GM21381 (cell line): Measurements from ENCODE around the gene C1orf87.

Experiments
- ATAC-seq: cut with Tn5 transposase; IDR thresholded peaks from one replicate; pipeline ENCODE4 v1.9.1; 2021; ENCODE audit warnings: mild to moderate bottlenecking, moderate library complexity; ENCODE audit not compliant: unreplicated experiment

The C1orf87 gene

GRCh38 chr1:60073605-60074278, at the start of gene C1orf87:
Gene C1orf87 (minus strand): TSS chr1:60073770. CDS start chr1:60072643, 1,127 bp downstream.
- ATAC-seq: no peak

DNA sequence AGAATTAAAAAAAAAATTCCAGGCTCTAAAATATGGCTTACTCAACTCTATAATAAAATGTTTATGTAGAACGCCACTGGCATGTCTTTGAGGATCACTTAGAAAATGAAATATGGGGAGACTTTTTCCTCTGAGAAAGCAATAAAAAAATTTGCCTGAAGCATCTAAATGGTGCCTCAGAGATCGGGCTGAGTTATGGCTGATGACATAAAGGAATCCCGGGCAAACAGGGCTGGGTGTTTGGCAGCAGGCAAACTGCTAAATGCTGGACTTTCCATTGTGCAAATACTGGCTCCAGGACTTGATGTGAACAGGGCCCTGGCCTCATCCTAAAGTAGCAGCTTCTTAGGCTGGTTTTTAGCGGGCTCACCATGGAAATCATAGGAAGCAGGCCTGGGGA, 44.5 kb upstream of the C1orf87 start:
- no peak for ATAC-seq

GRCh38 chr1:60114745-60115318, 41.3 kb upstream of the C1orf87 start:
- no peak for ATAC-seq

DNA sequence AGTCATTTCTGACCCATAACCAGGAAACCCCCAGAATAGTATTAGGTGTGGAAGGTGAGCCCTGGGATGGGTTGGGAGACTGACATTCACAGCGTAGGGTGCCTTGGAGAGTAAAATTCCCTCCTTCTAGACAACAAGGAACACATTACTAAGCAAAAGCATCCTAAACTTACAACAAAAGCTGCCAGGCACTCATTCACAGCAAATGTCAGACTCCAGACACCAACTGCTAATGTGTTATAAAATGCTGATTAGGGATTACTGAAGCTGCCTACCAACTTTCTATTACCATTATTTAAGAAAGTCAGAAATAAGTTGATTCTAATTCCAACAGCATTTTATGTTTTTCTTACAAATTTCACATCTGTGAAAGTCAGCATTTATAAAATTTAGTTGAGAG, 40.0 kb upstream of the C1orf87 start:
- ATAC-seq: no peak

DNA sequence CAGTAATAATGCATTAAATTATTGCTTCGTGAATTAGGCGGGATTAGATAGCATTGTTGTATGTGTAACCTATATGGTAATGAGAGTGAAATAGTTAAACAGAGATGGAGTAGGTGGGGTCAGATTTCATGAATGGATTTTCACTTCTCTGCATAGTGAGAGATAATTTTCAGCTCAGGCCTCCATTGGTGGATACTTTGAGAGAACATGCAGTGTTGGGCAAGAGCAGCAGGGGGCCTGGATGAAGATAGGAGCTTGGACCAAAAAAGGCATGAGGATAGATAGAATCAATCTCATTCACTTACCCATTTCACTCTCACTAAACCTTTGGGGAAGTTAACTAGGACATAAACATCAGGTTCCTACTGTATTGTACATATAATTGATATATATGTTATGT, 39.5 kb upstream of the C1orf87 start:
- no peak for ATAC-seq

DNA sequence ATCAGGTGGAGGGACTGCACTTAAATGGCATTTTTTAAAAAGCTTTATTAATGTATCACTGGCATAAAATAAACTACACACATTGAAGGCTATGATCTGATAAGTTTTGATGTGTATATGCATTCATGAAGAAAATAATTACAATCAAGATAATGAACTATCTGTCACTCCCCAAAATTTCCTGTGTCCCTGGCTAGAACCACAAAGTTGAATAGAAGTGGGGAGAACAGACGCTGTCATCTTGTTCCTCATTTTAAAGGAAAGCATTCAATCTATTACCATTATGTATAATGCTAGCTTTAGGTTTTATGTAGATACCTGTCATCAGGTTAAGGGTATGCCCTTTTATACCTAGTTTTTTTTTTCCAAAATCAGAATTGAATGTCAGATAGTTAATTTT, 38.1 kb upstream of the C1orf87 start:
- no peak for ATAC-seq

DNA sequence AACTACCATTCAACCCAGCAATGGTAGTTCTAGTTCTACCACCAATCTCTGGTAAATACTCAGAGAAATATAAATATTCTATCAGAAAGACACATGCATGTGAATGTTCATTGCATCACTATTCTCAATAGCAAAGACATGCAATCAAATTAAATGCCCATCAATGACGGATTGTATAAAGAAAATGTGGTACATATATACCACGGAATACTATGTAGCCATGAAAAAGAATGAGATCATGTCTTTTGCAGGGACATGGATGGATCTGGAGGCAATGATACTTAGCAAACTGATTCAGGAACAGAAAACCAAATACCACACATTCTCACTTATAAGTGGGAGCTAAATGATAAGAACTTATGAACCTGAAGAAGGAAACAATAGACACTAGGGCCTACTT, 37.5 kb upstream of the C1orf87 start:
- ATAC-seq: no peak

GRCh38 chr1:60108196-60108595, 34.6 kb upstream of the C1orf87 start:
- no peak for ATAC-seq

- ATAC-seq: no peak
Measured at GRCh38 chr1:60103186-60103585, 29.6 kb upstream of the C1orf87 start.

DNA sequence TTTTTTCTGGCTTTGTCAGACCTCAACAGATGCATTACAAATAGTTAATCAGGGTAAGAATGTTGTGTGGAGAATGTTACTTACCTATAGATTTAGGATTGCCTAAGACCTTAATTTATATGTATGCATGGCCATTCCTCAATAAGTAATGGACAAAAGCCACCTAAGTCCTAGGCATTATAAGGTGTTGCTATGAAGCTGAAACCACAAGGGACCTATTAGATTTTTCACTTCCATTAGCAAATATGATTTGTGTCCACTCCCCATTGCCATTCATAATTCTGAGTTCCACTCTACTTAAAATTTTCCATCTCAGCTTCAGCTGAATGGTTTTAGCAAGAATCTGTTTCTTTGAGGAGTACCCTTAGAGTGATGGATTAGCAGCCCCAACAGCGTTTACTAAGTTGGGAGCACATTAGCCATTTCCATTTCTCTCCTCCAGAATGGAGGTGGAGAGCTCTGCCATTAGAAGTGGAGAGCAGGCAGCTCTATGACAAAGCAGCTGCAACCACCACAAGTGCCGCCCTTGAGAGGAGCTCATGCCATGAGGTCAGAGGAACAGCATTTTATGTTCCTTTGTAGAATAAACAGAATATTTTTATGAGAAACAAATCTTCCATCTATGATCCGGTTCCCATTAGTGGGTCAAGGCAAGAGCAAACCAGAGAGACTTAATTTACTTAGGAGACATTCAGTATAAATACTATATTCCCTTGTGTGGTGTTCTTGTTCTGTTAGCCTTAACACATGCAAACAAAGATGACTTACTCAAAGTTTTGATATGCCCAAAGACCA, 28.9 kb upstream of the C1orf87 start:
- no peak for ATAC-seq

DNA sequence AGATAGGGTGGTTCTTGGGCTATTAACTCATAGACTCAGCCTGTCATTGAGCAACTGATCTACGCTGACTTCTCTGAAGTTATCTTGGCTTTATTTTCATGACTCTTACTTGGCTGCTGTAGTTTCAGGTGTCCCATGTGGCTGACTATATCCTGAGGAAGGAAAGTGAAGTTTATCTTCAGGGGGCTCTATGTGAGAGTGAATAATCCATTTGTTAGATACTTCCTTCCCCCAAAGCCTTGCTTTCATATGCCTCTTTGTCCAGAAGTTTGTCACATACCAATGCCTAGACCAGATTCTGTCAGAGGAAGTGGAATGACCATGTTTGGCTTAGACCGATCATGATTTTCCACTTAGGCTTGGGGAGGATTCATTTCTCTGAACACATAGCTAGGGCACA, 27.9 kb upstream of the C1orf87 start:
- no peak for ATAC-seq

- ATAC-seq: no peak
Measured at GRCh38 chr1:60091195-60091715, 17.7 kb upstream of the C1orf87 start.

- no peak for ATAC-seq
Measured at GRCh38 chr1:60090655-60091054, 17.1 kb upstream of the C1orf87 start.

DNA sequence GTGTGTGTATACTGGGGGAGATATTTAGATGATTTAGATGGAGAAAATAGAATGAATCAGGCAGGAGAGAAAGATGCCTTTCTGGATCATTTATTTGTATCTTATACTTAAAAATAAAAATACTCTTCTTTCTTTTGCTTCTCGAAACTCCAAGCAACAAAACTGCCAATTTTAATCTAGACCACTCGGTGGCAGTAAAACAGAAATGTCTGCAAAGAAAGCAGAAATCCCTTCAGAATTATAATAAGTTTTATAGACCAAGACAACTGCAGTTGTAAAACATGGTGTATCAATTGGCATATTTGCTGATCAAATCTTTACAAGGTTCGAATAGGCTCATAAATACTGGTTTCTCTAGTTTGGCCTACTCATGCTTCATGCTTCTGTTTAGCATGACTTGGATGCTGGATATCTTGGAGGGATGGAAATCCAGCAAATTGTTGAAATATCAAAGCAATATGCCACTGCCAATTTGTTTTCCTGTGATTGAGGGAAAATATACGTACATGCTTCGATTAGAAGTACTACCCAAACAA, 15.1 kb upstream of the C1orf87 start:
- ATAC-seq: no peak

DNA sequence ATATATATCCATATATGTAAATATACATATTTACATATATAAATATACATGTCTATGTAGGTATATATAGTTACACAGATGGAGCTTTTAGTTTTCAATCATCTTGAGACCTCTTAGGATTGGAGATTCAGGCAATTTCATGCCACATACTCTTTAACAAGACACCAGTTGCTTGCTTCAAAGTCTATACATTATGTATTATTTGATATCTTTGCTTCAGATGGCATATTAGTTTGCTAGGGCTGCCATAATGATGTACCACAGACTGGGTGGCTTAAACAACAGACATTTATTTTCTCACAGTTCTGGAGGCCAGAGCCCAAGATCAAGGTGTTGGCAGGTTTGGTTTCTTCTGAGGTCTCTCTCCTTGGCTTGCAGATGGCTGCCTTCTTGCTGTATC, 14.1 kb upstream of the C1orf87 start:
- ATAC-seq: no peak

- ATAC-seq: no peak
Measured at GRCh38 chr1:60078182-60078581, 4.6 kb upstream of the C1orf87 start.

GRCh38 chr1:60071296-60071695, 2.3 kb downstream of the C1orf87 start:
- ATAC-seq: no peak

DNA sequence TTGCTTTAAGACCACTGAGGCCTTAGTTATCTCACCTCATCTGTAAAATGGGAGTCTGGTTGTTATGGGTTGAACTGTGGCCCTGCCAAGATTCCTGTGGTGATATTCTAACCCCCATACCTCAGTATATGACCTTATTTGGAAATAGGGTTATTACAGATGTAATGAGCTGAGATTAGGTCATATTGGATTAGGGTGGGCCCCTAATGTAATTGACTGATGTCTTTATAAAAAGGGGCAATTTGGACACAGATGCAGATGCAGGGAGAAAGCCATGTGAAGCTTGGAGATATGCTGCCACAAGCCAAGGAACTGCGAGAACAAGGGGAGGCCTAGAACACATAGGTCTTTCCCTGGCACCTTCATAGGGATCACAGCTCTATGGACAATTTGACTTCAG, 3.9 kb downstream of the C1orf87 start:
- ATAC-seq: no peak

GRCh38 chr1:60068393-60069045, 5.1 kb downstream of the C1orf87 start:
- no peak for ATAC-seq

DNA sequence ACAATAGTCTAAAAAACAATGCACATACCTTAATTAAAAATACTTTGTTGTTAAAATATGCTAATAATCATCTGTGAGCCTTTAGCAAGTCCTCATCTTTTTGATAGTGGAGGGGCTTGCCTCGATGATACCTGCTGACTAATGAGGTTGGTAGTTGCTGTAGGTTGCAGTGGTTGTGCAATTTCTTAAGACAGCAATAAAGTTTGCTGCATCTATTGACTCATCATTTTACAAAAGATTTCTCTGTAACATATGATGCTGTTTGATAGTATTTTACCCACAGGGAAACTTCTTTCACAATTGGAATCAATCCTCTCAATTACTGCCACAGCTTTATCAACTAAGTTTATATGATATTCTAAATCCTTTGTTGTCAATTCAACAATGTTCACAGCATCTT, 7.6 kb downstream of the C1orf87 start:
- no peak for ATAC-seq

- ATAC-seq: no peak
Measured at GRCh38 chr1:60065199-60065598, 8.4 kb downstream of the C1orf87 start.
